GM21576 (cell line): ENCODE measurements around the gene CD160.

ENCODE experiments used
- ATAC-seq: cut with Tn5 transposase; IDR thresholded peaks from one replicate; pipeline ENCODE4 v1.9.1; 2021; ENCODE audit warnings: mild to moderate bottlenecking, moderate library complexity; ENCODE audit not compliant: unreplicated experiment

The CD160 gene

DNA sequence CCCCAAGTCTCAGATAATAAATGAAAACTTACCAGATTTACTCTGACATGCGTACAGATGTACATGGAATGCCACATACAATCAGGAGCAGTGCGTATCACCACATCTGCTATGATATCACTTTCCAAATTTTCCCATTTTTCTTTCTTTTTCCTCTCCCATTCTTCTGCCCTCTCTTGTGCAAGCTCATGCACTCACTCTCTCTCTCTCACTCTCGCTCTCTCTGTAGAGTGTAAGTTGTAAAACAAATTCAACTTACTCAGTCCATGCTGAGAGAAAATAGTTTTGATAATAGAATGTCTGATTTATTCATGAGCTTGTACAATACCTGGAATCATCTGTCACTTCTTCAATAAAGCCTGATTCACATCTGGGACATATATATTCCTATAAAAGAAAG lies 69.3 kb downstream of the CD160 start:
- no peak for ATAC-seq
